Dermis microvascular lymphatic vessel endothelial cell (primary cell): ENCODE measurements around the gene ATP7B. TPM values are rescaled to one million over a fixed set of nuclear protein-coding genes. Genes with fewer than 3 reads are reported as not detected.

Source experiments
- DNase-seq, 2 donors: peaks; one replicate each; pipeline versions ENCODE4 v3.0.0 to v3.0.0-alpha.2; 2010; ENCODE audit warnings: low read depth in 2 of 2
- total RNA-seq: library from RNA; depleted of rRNA; stranded (reverse); fragments of >200 nt; gene quantifications from 2 replicates; pipeline ENCODE4 v1.2.1, GENCODE V29; 2014

The ATP7B gene
- total RNA-seq, 1 donor from 2014 or later = 5.1 TPM

DNA sequence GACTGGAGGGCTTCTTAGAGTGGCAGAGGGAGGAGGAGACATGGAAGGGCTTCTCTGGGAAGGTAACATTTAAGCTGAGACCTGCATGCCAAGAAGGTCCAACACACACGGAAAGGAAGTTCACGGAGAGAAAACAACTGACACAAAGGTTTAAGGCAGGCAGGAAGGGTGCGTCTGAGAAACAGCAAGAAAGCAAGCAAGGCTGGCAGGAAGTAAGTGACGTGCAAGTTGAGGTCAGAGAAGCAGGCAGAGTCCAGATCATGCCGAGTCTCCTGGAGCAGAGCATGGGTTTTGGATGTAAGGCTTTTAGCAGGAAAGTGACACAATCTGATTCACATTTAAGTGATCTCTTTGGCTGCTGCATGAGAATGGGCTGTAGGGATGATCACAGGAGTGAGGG, 60.5 kb downstream of the ATP7B start:
- DNase-seq = peak in 1 of 2 donors; percentile 37

DNA sequence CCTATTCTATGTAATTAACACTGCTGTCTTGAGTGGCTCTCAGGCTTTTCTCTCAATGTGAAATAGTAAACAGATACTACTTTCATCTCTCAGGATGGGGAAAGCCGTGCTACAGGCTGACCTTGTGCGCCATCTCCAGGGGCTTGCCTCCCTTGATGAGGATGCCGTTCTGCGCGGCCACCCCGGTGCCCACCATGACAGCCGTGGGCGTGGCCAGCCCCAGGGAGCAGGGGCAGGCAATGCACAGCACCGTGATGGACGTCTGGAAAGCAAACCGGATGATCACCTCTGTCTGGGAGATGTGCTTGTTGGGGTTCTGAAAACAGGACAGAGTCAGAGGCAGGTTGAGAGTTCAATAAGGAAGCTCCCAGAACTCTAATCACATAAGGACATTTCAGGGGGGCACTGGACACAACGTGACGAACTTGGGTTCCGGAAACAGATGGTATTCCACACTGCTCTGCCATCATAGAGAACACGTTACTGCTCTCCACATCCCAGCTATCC, 65.0 kb downstream of the ATP7B start:
- DNase-seq = no peak

DNA sequence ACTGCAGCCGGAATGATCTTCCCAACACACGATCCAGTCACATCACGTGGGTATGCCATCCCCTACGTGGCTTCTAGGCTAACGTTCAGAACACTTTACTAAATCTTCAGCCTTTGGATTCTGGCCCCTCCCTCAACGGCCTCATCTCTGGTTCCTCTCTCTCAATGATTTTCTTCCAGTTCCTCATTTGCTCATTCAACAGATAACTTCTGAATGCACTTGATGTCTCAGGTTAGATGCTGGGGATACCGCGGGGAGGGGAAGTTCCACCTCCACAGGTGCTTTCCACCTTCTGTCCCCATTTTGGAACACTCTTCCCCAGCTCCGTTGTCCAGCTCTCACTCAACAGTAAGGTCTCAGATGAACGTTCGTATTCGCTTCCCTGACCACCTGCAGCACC, 66.1 kb downstream of the ATP7B start:
- DNase-seq = no peak

GRCh38 chr13:51944428-51944827, 66.8 kb downstream of the ATP7B start:
- no peak for DNase-seq

DNA sequence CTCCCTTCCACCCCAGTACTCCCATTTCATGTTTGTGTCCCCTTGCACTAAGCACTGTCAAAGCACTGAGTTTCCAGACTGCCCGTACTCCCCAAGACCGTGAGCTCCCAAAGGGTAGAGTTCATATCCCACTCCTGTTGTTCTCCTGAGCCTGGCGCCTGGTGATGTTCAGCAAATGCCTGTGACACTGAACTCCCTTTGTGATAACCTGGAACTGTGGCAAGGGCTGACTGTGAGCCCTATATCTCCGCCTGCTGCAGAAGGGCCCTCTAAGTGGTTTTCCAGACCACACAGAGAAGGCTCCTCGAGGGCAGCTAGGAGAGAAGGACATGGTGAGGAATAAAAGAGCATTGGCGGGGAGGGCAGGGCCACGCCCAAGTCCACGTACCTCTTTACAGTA, 67.5 kb downstream of the ATP7B start:
- DNase-seq = no peak

GRCh38 chr13:51942189-51942588, 69.1 kb downstream of the ATP7B start:
- no peak for DNase-seq

DNA sequence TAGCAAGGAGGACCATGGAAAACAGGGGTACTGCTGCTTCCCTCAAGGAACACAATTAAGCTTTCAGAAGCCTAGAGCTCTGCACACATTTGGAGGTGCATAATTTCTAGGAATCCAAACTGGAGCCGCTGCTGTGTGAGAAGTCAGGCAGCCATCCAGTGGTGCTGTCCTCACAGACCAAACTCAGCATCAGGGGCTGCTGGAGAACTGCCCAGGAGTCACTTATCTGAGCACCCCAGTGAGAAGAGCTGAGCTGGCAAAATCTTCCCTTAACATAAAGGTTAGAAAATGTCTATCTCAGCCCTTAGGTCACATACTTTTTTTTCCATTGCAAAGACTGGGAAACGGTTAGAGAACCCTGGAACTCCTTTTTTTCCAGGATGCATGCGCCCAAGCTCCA, 72.8 kb downstream of the ATP7B start:
- DNase-seq = no peak

- no peak for DNase-seq
Measured at GRCh38 chr13:51937320-51938290, 73.6 kb downstream of the ATP7B start.

GRCh38 chr13:51935326-51936171, 75.7 kb downstream of the ATP7B start:
- DNase-seq = peak in 1 of 2 donors; percentile 7

DNA sequence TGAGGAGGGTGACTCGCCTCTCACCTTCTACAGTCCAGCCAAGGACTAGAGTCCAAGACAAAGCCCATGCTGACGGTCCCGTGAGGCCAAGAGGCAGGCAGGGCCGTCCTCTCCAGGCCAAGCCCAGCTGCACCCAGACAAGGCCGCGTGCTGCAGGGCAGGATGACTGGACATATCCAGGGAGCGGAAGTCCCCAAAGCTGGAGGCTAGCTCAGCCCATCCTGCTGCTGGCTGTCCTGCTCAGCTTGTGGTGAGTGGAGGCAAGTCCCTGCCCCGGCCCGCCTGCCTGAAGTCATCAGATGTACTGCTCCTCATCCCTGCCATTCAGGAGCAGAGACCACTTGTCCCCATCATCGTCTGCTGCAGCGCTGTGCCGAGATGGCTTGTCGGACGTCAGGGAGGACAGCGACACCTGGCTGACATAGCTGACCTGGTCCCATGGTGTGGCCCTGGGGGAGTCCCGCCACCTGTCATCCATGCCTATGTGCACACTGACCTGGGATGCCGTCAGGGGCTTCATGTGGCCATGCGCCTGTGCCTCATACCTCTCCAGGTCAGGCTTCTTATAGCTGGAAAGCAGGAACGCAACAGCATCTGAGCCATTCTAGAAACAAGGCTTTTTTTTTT, 76.7 kb downstream of the ATP7B start:
- no peak for DNase-seq

GRCh38 chr13:51933466-51934058, 77.7 kb downstream of the ATP7B start:
- no peak for DNase-seq

- DNase-seq = no peak
Measured at GRCh38 chr13:51932231-51932630, 79.0 kb downstream of the ATP7B start.

GRCh38 chr13:51931606-51932005, 79.6 kb downstream of the ATP7B start:
- DNase-seq = no peak

- no peak for DNase-seq
Measured at GRCh38 chr13:51929699-51930098, 81.6 kb downstream of the ATP7B start.

GRCh38 chr13:51928231-51928630, 83.0 kb downstream of the ATP7B start:
- DNase-seq = no peak

DNA sequence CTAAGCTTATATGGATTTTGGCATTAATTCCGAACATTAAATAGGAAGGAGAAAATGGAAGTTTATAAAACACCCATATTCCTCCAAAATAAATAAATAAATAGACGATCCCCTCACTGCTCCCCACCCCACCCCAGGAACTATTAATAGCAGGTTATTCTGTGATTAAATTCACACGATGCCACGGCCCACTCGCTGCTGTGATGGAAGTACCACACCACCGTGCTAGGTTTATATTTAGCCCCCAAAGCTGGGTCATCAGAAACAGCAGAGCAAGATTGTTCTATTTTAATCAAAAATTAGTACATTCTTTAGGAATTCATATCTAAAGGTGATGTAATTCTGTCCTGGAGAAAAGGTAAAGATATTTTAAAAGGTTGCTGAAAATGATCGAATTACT, 84.1 kb downstream of the ATP7B start:
- no peak for DNase-seq

DNA sequence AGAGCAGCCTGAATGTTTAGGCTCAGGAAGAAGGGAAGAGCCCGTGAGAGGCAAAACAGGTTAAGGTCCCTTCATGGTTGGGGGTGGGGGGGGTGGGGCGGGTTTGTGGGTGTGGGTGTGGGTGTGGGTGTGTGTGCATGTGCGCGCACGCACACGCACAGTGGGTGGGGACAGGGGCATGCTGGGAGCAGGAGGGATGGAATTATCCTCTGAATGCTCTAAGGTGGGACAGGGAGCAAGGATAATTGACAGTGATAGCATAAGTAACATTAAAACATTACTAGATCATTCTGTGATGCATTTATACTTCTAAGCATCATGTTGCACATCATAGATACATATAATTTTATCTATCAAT, 84.7 kb downstream of the ATP7B start:
- no peak for DNase-seq

GRCh38 chr13:51925865-51926527, 85.3 kb downstream of the ATP7B start:
- DNase-seq = no peak

GRCh38 chr13:51924756-51925544, 86.3 kb downstream of the ATP7B start:
- no peak for DNase-seq

GRCh38 chr13:51923983-51924539, 87.2 kb downstream of the ATP7B start:
- DNase-seq = no peak
